Astrocyte of the cerebellum (primary cell): ENCODE results near the gene IGSF22.

Experiments
- DNase-seq: peaks from one replicate; pipeline ENCODE4 v3.0.0-alpha.2; 2011; ENCODE audit warnings: low read depth
- H3K4me3 ChIP-seq: 2 replicates; pipeline ENCODE4 v1.5.1; 2011; ENCODE audit warnings: mild to moderate bottlenecking, low read depth, low read length, moderate library complexity
- in situ Hi-C: cut with HindIII; loops from 2 replicates; pipeline ENCODE4 v1.10.0; 2017; ENCODE audit warnings: low sequenced_read_pairs
- TF ChIP-seq, protein P1 (sequence below): IDR thresholded peaks from 2 replicates; pipeline ENCODE4 v1.5.1; 2012; ENCODE audit warnings: low read length, low read depth, moderate library complexity, mild to moderate bottlenecking; ENCODE audit errors: missing control alignments

The IGSF22 gene

DNA sequence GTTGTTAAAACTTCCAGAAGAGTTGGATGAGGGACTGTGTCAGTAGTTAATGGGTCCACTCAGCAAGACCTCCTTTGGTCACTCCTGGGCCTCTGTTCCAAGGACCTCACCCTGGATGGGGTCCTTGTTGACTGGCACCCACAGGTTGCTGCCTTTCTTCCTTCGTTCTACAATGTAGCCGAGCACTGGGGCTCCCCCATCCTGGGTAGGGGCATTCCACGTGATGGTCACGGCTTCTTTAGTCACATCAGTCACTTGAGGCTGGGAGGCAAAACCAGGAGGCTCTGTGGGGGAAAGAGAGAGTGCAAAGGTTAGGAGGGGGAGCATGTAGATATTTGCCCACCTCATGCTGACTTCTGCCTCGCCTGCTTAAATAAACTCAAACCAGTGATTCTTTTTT lies 15.4 kb downstream of the IGSF22 start:
- H3K4me3 ChIP-seq = no peak overlapping the region
- TF ChIP-seq, protein P1, sequence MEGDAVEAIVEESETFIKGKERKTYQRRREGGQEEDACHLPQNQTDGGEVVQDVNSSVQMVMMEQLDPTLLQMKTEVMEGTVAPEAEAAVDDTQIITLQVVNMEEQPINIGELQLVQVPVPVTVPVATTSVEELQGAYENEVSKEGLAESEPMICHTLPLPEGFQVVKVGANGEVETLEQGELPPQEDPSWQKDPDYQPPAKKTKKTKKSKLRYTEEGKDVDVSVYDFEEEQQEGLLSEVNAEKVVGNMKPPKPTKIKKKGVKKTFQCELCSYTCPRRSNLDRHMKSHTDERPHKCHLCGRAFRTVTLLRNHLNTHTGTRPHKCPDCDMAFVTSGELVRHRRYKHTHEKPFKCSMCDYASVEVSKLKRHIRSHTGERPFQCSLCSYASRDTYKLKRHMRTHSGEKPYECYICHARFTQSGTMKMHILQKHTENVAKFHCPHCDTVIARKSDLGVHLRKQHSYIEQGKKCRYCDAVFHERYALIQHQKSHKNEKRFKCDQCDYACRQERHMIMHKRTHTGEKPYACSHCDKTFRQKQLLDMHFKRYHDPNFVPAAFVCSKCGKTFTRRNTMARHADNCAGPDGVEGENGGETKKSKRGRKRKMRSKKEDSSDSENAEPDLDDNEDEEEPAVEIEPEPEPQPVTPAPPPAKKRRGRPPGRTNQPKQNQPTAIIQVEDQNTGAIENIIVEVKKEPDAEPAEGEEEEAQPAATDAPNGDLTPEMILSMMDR = no peak
- no peak for DNase-seq
- in situ Hi-C loops = no loop called here

DNA sequence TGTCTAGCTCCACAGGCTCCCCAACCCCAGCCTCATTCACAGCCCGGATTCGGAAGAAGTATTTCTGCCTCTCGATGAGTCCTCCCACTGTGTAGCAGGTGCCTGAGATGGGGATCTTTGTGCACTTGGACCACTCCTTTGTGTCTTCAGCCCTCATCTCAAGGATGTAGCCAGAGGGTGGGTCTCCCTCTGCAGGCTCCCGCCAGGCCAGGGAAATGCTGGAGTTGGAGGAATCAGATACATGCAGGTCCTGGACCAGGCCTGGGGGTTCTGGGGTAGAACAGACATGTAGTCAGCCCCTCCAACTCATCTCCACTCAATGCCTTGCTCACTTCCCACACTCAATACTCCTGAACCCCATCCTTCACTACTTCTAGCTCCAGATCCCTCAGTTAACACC lies 16.6 kb downstream of the IGSF22 start:
- no peak overlapping the region for H3K4me3 ChIP-seq
- TF ChIP-seq, protein P1 = no peak
- DNase-seq = no peak
- in situ Hi-C loops = no loop called here

DNA sequence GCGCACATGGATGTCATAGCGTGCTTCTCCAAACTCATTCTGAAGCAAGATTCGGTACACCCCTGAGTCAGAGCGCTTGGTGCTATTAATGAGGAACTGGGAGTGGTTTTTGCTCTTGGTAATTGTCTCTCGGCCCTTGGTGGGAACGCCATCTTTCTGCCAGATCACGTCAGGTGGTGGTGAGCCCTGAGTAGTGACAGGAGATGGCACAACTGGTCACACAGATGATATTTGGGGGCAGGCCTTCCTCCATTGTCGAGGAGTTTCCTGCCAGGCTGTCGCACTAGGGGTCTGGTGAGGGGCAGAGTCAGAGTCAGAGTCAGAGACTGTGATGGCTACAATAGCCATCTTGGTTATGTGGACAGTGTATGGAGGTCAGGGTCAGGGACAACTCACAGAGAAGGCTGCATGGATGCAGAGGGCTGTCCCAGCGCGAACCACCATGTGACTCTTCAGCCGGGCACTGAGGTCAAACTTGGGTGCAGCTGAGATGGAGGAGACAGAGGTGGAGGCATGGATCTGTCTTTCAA lies 18.1 kb downstream of the IGSF22 start:
- no peak for DNase-seq
- TF ChIP-seq, protein P1 = no peak
- no peak overlapping the region for H3K4me3 ChIP-seq
- in situ Hi-C loops = no loop called here

DNA sequence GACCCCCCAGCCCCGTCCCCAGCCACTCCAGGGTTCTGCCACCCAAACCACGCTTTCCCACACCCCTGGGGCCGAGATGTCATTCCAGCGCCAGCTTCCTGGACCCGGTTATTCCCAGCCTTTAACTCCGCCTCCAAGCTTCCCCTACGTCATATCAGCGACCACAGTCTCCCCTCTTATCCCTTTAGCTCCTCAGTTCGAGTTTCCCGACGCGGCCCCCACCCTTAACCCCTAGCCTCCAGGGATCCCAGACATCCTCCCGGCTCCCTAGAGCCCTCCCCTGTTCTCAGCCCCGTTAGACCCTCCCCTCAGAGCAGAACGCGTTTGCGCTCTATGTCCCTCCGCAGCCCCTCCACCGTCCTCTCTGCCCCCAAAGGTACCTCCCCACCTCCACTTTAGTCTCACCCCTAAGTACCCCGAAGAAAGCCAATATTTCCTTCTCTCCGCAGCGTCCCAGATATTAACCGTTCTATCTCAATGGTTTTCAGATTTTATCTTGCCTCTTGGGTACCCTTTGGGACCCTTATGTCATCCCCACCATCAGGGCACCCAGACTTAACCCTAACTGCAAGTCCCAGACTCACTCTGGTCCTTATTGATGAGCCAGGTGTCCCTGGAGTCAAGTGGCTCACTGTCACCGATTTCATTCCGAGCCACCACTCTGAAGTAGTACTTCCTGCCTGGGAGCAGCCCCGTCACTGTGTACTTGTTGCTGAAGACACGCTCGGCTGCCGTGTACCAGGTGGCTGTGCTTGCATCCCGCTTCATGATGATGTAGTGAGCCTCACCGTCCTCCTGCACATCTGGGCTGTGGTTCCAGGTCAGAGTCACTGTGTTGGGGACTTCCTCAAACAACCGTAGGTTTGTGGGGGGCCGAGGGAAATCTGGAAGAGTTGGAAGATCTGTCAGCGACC lies 19.4 kb downstream of the IGSF22 start:
- H3K4me3 ChIP-seq = peak overlapping the region; percentile 23
- TF ChIP-seq, protein P1 = no peak
- no peak for DNase-seq
- in situ Hi-C loops = no loop called here

DNA sequence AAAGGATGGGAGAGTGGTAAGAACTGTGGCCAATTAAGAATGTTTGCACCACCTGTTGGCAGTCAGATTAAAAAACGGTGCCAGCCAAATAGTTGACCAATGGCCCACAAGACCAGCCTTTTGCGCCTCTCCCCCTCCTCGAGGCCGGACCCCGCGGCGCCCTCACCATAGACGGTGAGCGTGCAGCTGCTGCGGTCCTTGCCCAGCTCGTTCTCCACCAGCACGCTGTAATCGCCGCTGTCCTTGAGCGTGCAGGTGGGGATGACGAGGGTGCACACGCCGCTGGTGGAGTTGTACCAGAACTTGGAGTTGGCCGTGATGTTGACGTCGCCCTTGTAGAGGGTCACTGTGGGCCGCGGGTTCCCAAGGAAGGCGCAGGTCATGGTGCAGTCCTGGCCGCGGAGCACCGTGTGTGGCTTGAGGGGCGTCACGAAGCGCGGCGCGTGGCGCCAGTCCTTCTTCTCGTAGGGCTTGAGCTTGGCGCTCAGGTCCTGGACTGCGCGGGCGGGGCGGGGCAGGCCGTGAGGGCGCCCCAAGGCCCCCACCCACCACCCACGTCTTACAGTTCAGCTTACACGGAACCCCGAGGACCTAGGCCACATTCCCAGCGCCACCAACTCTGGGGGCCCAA lies 20.2 kb downstream of the IGSF22 start:
- TF ChIP-seq, protein P1 = no peak
- in situ Hi-C loops = no loop called here
- H3K4me3 ChIP-seq = peak overlapping the region; percentile 5
- no peak for DNase-seq

DNA sequence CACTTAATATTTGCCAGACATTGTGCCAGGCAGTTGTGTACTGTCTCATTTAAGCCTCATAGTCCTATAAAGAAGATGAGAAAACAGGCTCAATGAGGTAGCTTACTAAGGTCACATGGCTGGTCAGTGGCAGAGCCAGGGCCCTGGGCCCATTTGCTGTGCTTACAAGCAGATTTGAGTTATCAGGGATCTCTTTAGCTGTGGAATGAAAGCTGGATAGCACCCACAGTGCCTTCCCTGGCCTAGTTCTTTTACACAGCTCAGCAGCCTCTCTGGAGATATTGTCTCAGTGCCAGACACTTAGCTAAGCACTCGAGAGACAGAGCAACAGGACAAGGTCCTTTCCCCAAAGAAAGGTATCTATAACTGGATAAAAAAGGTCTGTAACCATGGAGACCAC lies 21.3 kb downstream of the IGSF22 start:
- in situ Hi-C loops = no loop called here

More for the DNA sequence above, 21.3 kb downstream of the IGSF22 start:
- TF ChIP-seq, protein P1 = no peak
- no peak overlapping the region for H3K4me3 ChIP-seq
- no peak for DNase-seq
